ENCODE results near the gene PFKFB2. TPM values are rescaled to one million over a fixed set of nuclear protein-coding genes. Genes with fewer than 3 reads are reported as not detected.

The PFKFB2 gene
- total and polyA plus RNA-seq, 2 donors (not counting 1 experiment from before 2014, with no cell fraction given) = 6.5 to 18.2 TPM

GRCh38 chr1:207019161-207019560 lies 33.9 kb upstream of the PFKFB2 start:
- Mint-ChIP-seq H3K9me3 (ENCODE audit: insufficient read depth) (no peaks in the 10 kb centered on the region), H3K4me3 (no peak overlapping the region), H3K27me3 (peaks cover 37% of the 10 kb centered on the region), H3K4me1 (no peaks in the 10 kb centered on the region), H3K27ac (no peak overlapping the region)
- Histone ChIP-seq H3K36me3 (replicated peaks in 1 of 2; ENCODE audit: control extremely low read depth in 1 of 2, control insufficient read depth in 1 of 2, extremely low read depth in 1 of 2, insufficient read depth in 2 of 2, low read length in 1 of 2) (no peaks in the 10 kb centered on the region), H3K79me2 (ENCODE audit: control insufficient read depth, insufficient read depth, low read length) (no peaks in the 10 kb centered on the region), H3K27ac (ENCODE audit: low read length in 2 of 2) (no peak overlapping the region), H3K9me3 (ENCODE audit: control extremely low read depth in 1 of 3, control insufficient read depth in 2 of 3, insufficient read depth in 1 of 3, low read length in 2 of 3) (no peaks in the 10 kb centered on the region), H3K27me3 (replicated peaks in 1 of 4; ENCODE audit: control extremely low read depth in 1 of 4, control insufficient read depth in 3 of 4, insufficient read depth in 4 of 4, low read length in 3 of 4) (peaks cover 0 to 14% (median 4%) of the 10 kb centered on the region in 4 experiments), H3K4me1 (ENCODE audit: control insufficient read depth in 2 of 2, insufficient read depth in 2 of 2, low read length in 2 of 2) (no peaks in the 10 kb centered on the region), H4K20me1 (ENCODE audit: control insufficient read depth, insufficient read depth, low read length, poor library complexity, severe bottlenecking) (no peaks in the 10 kb centered on the region), H3K9ac (ENCODE audit: low read length) (no peak overlapping the region), H3K4me2 (replicated peaks; ENCODE audit: low read depth, low read length, poor library complexity, severe bottlenecking) (no peak overlapping the region), H3K4me3 (ENCODE audit: control extremely low read depth in 1 of 5, extremely low read depth in 1 of 5, insufficient read depth in 1 of 5, low read depth in 2 of 5, low read length in 4 of 5) (no peak overlapping the region), H2AFZ (ENCODE audit: insufficient read depth, low read depth, low read length, poor library complexity, severe bottlenecking) (no peak overlapping the region)
- WGBS (ENCODE audit: insufficient coverage) = 80% methylated on average over 1 of the region's 2 CpGs
- intact Hi-C loops (cut with micrococcal nuclease) = no loop called here
- TF ChIP-seq CTCF (IDR thresholded peaks at IDR 0.05) (no peak), EZH2 (IDR thresholded peaks at IDR 0.05; ENCODE audit: borderline replicate concordance, insufficient read depth, low read depth, low read length, poor library complexity, severe bottlenecking) (no peak)
- no peak for DNase-seq
- ATAC-seq (ENCODE audit: low read depth) = no peak
- CTCF ChIA-PET = interaction anchor here (0.5 to 2.0 kb wide), 2 partner anchors 15 to 502 kb away, joined by 3 to 11 read pairs; no protein-coding TSS in a partner anchor
- POLR2A ChIA-PET = no interaction called here

- H3K36me3 ChIP-seq (replicated peaks in 1 of 2; ENCODE audit: control extremely low read depth in 1 of 2, control insufficient read depth in 1 of 2, extremely low read depth in 1 of 2, insufficient read depth in 2 of 2, low read length in 1 of 2) = no peaks in the 10 kb centered on the region
- Mint-ChIP-seq H3K9me3 (ENCODE audit: insufficient read depth) (no peaks in the 10 kb centered on the region), H3K4me3 (no peak overlapping the region), H3K27me3 (peaks cover 33% of the 10 kb centered on the region), H3K27ac (no peak overlapping the region), H3K4me1 (no peaks in the 10 kb centered on the region)
- H3K4me1 ChIP-seq (ENCODE audit: control insufficient read depth in 2 of 2, insufficient read depth in 2 of 2, low read length in 2 of 2) = no peaks in the 10 kb centered on the region
- intact Hi-C loops (cut with micrococcal nuclease) = no loop called here
- H3K4me2 ChIP-seq (replicated peaks; ENCODE audit: low read depth, low read length, poor library complexity, severe bottlenecking) = no peak overlapping the region
- no peak overlapping the region for H3K9ac ChIP-seq (ENCODE audit: low read length)
- no peak for DNase-seq
- no peak for TF ChIP-seq EZH2 (IDR thresholded peaks at IDR 0.05; ENCODE audit: borderline replicate concordance, insufficient read depth, low read depth, low read length, poor library complexity, severe bottlenecking)
- TF ChIP-seq CTCF (IDR thresholded peaks at IDR 0.05) = no peak
- H4K20me1 ChIP-seq (ENCODE audit: control insufficient read depth, insufficient read depth, low read length, poor library complexity, severe bottlenecking) = no peaks in the 10 kb centered on the region
- H3K9me3 ChIP-seq (ENCODE audit: control extremely low read depth in 1 of 3, control insufficient read depth in 2 of 3, insufficient read depth in 1 of 3, low read length in 2 of 3) = no peaks in the 10 kb centered on the region
- no peak overlapping the region for H2AFZ ChIP-seq (ENCODE audit: insufficient read depth, low read depth, low read length, poor library complexity, severe bottlenecking)
- H3K4me3 ChIP-seq (ENCODE audit: control extremely low read depth in 1 of 5, extremely low read depth in 1 of 5, insufficient read depth in 1 of 5, low read depth in 2 of 5, low read length in 4 of 5) = no peak overlapping the region
- CTCF ChIA-PET = interaction anchor here (0.5 to 2.0 kb wide), 2 partner anchors 15 to 501 kb away, joined by 3 to 11 read pairs; no protein-coding TSS in a partner anchor
- WGBS (ENCODE audit: insufficient coverage) = 67% methylated on average over 1 of the region's 2 CpGs
- ATAC-seq (ENCODE audit: low read depth) = no peak
- POLR2A ChIA-PET = no interaction called here
- peaks cover 0 to 13% (median 2%) of the 10 kb centered on the region in 4 experiments for H3K27me3 ChIP-seq (replicated peaks in 1 of 4; ENCODE audit: control extremely low read depth in 1 of 4, control insufficient read depth in 3 of 4, insufficient read depth in 4 of 4, low read length in 3 of 4)
- H3K27ac ChIP-seq (ENCODE audit: low read length in 2 of 2) = no peak overlapping the region
- H3K79me2 ChIP-seq (ENCODE audit: control insufficient read depth, insufficient read depth, low read length) = no peaks in the 10 kb centered on the region
These were observed 33.4 kb upstream of the PFKFB2 start for GRCh38 chr1:207019661-207020060.

Data from B cell (primary cell).